Activated CD4-positive, alpha-beta T cell treated with anti-CD3 and anti-CD28 coated beads, Interleukin-2, amount 50 U/mL, for 48 hours (primary cell): ENCODE measurements around the gene NCR2.

Source experiments
- DNase-seq, 2 experiments: peaks; one replicate each; pipeline ENCODE4 v3.0.0-alpha.2; 2020

The NCR2 gene

DNA sequence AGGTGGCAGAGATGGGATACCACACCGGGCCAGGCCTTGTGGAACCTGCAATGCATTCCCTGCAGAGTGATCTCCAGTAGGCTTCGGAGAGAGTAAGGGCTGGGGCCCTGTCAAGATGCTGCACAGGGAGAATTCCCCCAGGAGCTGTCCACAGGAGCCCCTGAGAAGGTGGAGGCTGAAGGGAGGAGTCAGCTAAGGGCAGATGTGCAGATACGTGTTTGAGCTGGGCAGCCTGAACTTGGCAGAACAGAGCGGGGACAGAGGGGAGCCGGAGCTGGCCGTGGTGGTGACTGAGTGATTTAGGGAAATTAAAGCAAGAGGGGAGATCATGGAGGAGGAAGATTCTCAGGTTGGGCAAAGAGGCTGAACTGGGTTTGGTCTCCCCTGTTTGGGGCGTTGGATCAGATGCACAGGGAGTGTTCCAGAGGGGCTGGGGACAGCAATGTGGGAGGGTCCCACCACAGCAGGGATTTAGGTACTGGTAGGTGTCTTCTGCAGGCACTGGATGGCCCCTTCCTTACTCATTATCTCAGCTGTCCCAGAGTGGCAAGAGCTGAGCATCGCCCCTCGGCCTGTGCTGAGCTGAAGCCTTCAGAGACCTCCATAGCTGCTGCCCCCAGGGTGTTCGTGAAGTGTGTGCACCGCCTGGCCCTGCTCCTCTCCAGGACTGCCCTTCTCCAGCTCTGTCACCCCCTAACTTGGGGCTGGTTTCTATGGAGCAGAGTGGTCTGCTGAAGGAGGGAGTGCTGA, 3.8 kb upstream of the NCR2 start:
- no peak for DNase-seq

DNA sequence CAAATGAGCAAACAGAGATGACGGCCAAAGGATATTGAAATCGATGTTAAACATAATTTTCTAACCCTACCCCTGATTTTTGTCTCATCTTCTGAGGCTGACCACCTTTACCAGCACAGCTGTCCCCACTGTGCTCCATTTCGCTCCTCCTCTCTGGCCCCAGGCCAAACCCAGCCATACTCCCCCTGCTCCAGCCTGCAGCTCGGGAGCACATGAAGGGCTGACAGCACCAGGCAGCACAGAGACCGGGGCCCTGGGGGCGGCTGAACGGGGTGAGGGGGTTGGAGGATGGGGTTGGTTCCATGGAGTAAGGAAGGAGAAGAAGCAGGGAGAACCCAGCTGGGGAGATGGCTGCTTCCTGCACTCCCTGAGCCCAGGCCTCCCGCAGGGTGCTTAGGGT, 3.2 kb upstream of the NCR2 start:
- DNase-seq, result no peak

DNA sequence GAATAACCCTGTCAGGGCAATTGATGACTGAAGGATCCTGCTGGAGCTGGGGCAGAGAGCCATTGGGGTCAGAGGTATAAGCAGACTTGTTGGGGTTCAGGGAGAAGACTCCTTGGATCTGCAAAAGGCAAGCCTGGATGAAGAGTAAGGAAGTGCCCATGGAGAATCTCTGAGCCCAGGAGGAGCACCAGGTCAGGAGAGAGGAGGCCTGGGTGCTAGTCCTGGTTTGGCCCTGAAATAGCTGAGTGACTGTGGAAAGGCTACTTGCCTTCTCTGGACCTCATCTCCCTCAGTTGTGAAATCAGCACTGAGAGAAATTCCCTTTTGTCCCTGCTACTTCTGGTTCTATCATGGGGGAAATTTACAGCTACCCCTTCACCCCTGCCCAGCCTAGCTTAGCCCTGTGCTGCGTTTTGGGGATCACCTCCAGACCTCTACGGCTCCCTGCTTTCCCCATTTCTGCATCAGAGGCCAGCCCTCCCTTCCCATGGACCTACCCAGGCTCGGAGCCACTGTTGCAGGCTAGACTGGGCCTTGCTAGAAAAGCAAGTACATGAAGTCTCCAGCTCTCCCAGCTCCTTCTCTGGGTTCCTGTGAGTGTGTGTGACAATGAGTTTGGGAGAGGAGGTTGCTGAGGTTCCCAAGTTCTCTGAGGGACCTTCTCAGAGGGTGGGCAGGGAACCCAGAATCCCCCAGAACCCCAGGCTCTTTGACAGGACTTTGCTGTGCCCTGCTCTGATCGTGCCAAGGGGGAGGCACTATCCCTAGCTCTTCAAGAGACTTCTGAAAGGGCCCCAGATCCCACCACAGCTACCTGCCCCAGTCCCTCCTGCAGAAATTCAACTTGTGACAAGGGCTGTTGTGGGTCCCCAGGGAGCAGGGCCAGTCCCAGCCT, 2.3 kb upstream of the NCR2 start:
- DNase-seq, result no peak

DNA sequence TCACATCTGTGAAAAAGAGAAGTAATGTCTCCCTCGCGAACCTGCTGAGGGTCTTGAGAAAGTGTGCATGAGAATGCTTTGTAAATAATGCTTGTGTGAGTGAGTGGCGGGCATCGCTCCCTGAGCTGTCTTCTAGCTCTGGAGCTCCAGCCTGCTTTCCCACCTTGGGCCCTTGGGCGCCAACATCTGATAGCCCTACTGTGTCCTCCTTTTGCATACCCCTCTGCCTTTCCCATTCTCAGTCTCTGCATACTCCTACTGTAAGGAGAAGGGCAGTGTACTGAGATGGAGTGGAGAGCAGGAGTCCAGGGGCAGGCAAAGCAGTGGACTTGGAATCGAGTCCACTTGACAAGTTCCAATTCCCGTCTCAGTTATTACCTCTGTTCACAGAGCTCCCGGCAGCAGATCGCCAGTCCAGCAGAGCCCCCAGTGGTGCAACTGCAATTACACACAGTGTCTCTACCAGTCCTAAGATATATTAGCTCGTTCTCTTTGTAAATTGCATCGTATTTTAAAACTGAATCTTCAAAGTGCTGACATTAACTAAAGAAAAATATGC, 847 bp upstream of the NCR2 start:
- no peak for DNase-seq

DNA sequence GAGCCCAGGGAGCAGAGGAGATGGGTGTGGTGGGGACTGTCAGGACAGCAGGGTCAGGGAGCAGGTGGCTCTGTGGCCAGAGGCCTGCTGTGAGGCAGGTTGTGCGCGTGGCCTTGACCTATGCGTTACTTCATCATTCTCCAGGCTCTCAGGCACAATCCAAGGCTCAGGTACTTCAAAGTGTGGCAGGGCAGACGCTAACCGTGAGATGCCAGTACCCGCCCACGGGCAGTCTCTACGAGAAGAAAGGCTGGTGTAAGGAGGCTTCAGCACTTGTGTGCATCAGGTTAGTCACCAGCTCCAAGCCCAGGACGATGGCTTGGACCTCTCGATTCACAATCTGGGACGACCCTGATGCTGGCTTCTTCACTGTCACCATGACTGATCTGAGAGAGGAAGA, 535 bp downstream of the NCR2 start:
- DNase-seq, result no peak

DNA sequence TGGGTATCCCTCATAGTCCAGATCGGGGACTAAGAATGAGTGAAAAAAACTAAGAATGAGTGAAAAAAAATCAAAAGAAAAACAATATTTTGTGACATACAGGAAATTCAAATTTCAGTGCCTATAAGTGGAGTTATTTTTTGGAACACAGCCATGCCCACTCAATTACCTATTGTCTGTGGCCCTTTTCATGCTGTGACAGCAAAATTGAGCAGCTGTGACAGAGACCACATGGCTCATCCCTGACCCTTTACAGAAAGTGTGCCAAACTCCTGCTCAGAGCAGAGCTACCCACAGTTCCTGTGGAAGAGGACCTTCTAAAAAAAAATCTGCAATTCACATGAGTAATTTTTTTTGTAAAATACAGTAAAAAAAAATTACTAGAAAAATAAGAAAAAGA, 1.4 kb downstream of the NCR2 start:
- no peak for DNase-seq

DNA sequence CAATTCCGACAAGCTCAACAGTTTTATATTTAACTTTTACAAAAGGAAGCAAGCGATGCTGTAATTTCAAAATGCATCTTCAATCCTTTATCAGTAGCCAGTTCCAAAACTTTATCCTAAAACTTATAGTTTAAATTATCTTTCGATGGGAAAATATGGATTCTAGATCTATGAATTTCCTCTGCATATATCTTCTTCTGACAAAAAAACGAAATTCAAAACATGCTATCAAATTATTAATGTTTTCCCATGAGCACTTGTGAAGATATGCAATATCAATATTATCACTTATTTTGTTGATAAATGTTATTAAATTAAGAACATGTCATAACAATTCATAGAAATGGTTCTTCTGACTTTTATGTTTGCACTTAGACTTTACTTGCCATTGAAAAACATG, 2.3 kb downstream of the NCR2 start:
- no peak for DNase-seq

DNA sequence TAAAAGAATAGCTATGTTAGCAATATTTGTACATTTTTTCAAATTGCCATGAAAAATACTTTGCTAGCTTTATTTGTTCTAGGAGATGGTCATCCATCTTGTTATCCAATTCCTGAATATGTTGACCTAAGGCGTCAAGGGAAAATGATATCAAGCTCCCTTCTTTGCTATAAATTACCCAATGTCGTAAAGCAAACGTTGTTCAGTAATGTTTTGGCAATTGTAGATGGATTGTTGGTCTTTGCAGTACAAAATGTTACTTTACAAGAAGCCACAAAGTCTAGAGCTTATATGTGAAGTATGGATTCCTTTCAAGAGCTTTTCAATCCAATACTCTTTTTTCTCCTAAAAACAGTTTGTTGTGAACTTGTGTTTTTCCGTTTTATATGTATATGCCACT, 3.3 kb downstream of the NCR2 start:
- DNase-seq, result no peak

DNA sequence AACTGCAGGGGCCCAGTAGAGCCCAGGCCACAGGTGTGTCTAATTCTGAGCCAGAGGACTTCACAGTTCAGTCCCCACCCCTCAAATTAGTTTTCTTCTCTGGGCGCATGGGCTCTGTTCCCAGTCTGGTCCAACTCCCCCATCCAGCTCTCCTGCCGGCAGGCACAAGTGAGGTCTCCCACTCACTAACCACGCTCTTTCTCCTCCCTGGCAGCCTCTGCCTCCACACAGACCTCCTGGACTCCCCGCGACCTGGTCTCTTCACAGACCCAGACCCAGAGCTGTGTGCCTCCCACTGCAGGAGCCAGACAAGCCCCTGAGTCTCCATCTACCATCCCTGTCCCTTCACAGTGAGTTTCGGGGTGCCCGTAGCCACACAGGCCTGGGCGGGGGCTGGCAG, 6.2 kb downstream of the NCR2 start:
- DNase-seq, result no peak

DNA sequence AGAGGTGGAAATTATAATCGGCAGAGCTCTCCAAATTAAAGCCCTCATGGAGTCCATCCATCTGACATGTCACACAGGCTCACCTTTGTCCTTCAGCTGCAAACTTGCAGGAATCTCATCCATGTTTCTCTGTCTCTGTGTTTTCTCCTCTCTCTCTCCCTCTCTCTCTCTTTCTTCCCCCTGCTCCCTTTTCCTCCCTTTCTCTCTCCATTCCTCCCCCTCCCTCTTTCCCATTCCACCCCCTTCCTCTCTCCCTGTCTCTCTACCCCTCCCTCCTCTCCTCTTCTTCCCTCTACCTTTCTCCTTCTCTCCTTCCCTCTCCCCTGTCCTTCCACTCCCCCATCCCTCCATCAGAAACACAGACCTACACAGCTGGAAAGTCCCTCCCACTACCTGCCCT, 6.8 kb downstream of the NCR2 start:
- no peak for DNase-seq

DNA sequence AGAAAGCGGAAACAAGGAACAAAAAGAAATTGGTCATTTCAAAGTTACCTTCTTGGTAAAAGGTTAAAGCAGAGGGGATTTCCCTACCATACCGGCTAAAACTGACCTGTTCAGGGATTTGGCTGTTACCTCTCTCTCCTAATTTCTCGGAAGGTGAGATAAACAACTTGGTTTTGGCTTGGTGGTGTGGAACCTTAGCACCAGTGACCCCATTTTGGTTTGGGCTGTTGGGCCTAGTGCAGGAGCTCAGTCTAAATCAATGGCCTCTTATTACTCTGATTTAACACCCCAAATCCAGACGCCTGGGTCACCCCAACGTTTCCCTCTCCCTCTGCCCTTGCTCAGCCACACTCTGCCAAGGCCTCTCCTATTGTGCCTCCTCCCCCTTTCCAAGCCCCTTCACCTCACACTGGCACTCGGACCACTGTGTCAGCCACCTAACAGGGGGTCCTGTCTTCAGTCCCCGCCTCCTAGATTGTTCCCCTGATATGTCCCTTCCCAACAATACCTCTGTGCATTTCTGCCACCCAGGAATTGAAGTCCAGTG, 8.3 kb downstream of the NCR2 start:
- no peak for DNase-seq

DNA sequence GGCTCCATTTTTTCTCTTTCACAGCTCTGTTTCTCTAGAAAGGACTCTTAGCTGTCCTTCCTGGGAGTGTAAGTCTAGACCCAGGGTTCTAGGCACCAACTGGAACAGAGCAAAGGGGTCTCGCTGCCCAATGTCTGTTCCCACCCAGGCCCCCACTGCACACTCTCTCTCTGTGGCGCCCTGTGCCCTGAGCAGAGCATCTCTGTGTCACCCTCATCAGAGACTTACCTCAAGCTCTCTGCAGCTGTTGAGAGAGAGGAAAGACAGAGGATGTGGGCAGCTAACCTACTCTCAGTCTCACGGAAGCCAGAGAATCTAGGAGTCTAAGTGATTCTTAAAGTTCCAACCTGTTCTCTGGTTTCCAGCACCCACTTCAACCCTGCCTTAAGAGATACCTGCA, 9.5 kb downstream of the NCR2 start:
- DNase-seq, result no peak

DNA sequence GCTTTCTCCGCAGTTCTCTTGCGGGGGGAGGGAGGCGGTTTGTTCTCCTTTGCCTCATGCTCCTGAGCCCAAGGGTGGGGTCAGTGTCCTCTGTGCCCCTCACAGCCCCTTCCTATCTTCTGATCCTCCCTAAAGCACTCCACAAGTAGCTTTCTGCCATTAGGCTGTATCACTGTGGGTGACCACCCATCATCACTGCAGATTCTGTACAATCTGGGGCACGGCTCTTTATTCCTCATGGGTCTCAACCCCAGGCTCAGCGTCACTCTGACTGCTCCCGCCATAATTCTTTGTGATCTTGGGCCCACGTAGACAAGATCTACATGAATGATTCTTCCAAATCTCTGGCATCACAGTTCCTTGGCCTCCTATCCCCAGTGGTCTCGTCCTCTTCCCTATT, 10.5 kb downstream of the NCR2 start:
- no peak for DNase-seq

DNA sequence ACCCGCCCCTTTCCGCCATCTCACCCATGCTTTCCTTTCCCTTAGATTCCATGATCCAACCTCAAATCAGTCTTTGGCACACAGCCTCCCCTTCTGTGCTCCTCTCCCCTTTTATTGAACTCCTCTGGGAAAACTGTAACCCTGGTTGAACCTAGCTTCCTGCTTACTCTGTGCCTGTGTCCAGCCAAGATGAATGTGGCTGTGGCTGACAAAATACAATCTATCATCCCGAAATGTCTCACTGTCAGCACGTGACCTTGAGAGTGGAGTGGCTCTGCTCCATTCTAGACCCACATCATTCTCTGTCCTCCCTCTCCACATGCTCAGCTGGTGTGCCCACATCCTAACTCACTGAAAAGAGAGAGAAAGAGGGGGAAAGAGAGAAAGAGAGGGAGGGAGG, 11.0 kb downstream of the NCR2 start:
- DNase-seq, result no peak

DNA sequence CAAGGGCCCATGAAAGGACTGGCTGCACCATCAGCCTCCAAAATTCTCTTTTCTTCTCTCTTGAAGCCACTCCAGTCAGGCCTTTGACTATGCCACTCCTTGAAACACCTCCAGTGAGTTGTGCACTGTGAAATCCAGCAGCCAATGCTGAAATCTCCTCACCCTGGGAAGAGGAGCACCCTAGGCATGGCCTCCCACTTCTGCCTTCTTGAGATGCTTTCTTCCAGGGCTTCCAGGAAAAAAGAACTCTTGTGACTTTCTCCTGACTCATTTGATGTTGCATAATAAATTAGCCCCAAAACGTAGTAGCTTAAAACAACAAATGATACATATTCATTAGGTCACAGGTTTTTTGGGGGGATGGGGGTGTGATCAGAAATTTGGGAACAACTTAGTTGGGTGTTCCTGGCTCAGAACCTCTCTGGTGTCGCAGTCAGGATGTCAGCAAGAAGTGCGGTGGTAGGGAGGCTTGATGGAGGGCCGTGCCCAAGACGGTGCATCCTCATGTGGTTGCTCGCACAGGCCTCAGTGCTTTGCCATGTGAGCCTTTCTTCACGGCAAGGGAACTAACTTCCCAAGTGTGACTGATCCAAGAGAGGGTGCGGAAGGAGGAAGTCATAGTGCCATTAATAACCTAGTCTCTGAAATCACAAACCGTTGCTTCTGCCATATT, 12.1 kb downstream of the NCR2 start:
- no peak for DNase-seq

DNA sequence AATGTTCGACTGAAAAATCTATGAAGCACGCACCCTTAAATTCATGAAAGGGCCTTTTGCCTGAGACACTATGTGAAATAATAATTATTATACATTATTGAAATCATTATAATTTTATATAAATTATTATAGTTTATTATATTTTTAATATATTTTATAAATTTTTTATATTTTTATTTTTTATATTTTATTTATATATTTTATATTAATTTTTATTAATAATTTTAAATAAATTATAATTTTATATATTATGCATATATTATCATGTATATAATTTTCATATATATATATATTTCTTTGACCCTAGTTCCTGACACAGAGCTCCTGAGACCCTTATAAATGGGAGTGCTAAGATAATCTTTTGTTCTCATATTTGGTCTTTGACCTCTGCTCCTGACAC, 13.5 kb downstream of the NCR2 start:
- no peak for DNase-seq

DNA sequence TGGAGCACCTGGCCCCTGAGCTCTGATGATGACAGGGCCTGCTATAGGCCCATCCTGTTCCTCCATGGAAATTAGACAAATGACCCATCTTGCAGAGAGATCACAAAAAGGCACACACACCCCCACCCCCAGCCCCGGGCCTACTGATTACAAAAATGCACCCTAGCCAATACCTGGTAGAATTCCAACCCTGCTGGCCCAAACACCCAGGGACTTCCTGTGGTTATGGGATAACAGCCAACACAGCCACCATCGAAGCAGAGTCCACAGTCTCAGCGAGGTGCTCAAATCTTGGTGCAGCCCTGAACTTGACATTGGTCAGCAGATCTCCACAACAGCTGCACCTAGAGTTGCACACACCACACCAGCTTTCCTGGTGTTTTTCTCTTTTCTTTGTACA, 17.0 kb downstream of the NCR2 start:
- no peak for DNase-seq

DNA sequence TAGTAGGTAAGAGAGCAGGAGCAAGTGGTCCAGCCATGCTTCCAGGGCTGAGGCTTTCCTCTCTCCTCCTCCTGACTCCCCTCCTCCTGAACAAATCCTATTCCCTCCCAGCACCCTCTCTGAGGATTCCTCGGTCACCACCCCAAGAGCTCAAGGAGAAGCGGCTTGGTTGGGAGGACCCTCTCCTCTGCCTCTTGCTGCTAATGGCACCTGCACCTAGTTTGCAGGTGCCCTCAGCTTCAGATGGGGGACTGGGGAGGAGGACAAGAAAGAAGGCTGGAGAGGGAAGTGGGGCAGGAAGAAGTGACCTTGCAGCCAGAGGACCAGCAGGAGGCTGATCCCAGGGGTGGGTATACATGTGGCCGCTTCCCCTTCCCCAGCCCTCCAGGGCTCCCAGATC, 17.5 kb downstream of the NCR2 start:
- DNase-seq, result no peak

DNA sequence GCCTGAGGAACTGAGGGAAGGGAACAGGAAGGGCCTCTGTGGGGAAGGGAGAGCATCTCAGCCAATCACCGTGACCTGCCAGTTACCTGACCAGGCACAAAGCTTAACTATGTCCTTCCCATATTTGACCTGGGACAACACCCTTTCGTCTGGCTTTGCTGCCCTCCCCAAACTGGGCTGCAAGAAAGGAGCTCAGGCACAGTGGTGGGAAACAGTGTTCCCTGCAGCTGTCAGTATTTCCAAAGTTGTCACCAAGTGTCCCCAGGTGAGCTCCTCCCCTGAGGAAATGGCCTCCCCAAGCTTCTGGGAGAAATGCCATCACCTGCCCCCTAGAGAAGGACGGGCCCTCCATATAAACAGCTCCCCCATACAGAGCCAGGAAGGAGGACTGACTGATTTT, 17.9 kb downstream of the NCR2 start:
- no peak for DNase-seq

DNA sequence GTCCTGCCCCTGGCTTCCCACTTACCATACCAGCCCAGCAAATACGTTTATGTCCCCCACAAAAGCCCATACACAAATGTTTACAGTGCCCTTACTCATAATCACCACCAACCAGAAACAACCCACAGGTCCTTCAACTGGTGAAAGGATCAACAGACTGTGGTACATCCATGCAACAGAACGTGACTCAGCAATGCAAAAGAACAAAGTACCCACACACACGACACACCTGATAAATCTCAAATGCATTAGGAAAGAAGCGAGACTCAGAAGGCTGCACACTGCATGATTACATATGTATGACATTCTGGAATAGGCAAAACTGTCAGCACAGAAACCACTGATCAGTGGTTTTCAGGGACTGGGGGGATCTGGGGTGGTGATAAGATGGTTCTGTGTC, 20.5 kb downstream of the NCR2 start:
- no peak for DNase-seq

DNA sequence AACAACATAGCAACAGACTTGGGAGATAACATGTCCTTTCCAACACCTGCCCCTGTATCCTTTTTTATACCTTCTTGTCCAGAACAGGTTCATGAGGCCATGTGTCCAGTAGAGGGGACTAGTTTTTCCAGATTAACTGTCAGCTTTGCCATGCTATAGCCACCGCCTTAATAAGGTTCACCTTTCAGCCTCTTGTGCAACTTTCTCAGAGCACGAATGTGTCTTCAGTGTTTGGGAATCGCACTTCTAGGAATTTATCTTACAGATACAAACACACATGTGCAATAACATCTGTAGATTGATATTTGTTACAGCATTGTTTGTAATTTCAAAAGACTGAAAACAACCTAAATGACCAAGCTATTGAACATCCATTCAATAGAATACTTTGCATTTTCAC, 21.4 kb downstream of the NCR2 start:
- DNase-seq, result no peak

DNA sequence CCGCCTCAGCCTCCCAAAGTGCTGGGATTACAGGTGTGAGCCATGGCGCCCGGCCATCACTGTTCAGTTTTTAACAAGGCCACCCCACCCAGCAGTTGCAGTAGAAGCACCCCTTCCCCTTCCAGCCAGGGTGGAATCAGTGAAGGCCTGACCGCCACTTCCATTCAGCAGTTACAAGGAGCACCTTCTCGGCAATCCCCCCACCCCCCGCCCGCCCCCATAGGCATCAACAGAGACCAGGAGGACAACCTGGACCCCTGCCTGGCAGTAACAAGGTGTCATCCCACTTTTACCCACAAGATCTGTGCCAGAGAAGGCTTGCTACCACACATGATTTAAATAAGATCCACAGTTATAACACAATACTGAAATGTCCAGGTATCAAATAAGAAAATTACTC, 23.1 kb downstream of the NCR2 start:
- DNase-seq, result no peak

DNA sequence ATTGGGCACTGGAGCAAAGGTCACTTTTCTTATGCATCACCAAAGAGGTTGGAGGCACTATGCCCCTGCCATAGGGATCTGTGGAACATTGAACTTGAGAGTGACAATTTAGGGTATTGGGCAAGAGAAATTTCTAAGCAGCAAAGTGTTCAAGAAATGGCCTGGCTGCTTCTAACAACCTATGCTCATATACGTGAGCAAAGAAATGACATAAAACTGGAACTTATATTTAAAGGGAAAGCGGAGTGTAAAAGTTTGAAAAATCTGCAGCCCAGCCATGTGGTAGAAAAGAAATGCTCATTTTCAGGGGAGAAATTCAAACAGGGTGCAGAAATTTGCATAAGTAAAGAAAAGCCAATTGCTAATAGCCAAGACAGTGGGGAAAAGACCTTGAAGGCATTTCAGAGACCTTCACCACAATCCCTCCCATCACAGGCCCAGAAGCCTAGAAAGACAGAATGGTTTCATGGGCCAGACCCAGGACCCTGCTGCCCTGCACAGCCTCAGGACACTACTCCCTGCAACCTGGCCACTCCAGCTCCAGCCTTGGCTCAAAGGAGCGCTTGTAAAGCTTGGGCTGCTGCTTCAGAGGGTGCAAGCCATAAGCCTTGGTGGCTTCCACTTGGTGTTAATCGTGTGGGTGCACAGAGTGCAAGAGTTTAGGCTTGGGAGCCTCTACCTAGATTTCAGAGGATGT, 24.4 kb downstream of the NCR2 start:
- no peak for DNase-seq
